MM.1S (cell line): ENCODE measurements around the gene DBN1.

Experiments
- DNase-seq: peaks from one replicate; pipeline ENCODE4 v3.0.0-alpha.2; 2015
- H2AFZ ChIP-seq: fragments of 300-600 bp; sonication (generic); 2 replicates; pipeline ENCODE4 v1.6.0; 2016; ENCODE audit warnings: antibody characterized with exemption, low read length
- H3F3A ChIP-seq: fragments of 300-600 bp; sonication (generic); 2 replicates; pipeline ENCODE4 v1.6.1; 2016; ENCODE audit warnings: mild to moderate bottlenecking, antibody characterized with exemption, low read length, moderate library complexity, mixed read lengths; ENCODE audit not compliant: insufficient read depth
- H3K27ac ChIP-seq: fragments of 300-600 bp; sonication (generic); 2 replicates; pipeline ENCODE4 v1.5.1; 2016; ENCODE audit warnings: mild to moderate bottlenecking, low read length
- H3K27me3 ChIP-seq: fragments of 300-600 bp; sonication (generic); replicated peaks from 2 replicates; pipeline ENCODE4 v1.6.0; 2016; ENCODE audit warnings: low read length; ENCODE audit not compliant: insufficient read depth
- H3K36me3 ChIP-seq: fragments of 300-600 bp; sonication (generic); replicated peaks from 2 replicates; pipeline ENCODE4 v1.6.1; 2016; ENCODE audit warnings: mild to moderate bottlenecking, low read length, mixed read lengths; ENCODE audit not compliant: insufficient read depth
- H3K4me1 ChIP-seq: fragments of 300-600 bp; sonication (generic); 2 replicates; pipeline ENCODE4 v1.6.1; 2016; ENCODE audit warnings: low read length, mixed read lengths
- H3K4me2 ChIP-seq: fragments of 300-600 bp; sonication (generic); 2 replicates; pipeline ENCODE4 v1.6.0; 2016; ENCODE audit warnings: low read depth, low read length
- H3K4me3 ChIP-seq: fragments of 300-600 bp; sonication (generic); 2 replicates; pipeline ENCODE4 v1.5.1; 2016; ENCODE audit warnings: low read length, mixed read lengths
- H3K79me2 ChIP-seq: fragments of 300-600 bp; sonication (generic); 2 replicates; pipeline ENCODE4 v1.6.1; 2016; ENCODE audit warnings: mixed run types, low read length, mixed read lengths
- H3K9ac ChIP-seq: fragments of 300-600 bp; sonication (generic); 2 replicates; pipeline ENCODE4 v1.6.1; 2016; ENCODE audit warnings: low read length, mixed read lengths
- H3K9me2 ChIP-seq: fragments of 300-600 bp; sonication (generic); replicated peaks from 2 replicates; pipeline ENCODE4 v1.6.1; 2016; ENCODE audit warnings: mild to moderate bottlenecking, low read length, mixed read lengths; ENCODE audit not compliant: insufficient read depth
- H3K9me3 ChIP-seq: fragments of 300-600 bp; sonication (generic); replicated peaks from 2 replicates; pipeline ENCODE4 v1.6.1; 2016; ENCODE audit warnings: mild to moderate bottlenecking, low read length, mixed read lengths; ENCODE audit not compliant: insufficient read depth
- H4K20me1 ChIP-seq: fragments of 300-600 bp; sonication (generic); 2 replicates; pipeline ENCODE4 v1.6.1; 2016; ENCODE audit warnings: mild to moderate bottlenecking, low read length, moderate library complexity, mixed read lengths; ENCODE audit not compliant: insufficient read depth
- CTCF ChIP-seq: fragments of 300-600 bp; sonication (generic); IDR thresholded peaks from 2 replicates; pipeline ENCODE4 v1.5.1; 2016; ENCODE audit warnings: antibody characterized with exemption, low read length, mixed read lengths
- EZH2 ChIP-seq: fragments of 300-600 bp; sonication (generic); optimal IDR thresholded peaks from 2 replicates; pipeline ENCODE3; 2017; ENCODE audit warnings: low read depth, mild to moderate bottlenecking, antibody characterized with exemption, low read length, mixed read lengths
- EZH2phosphoT487 ChIP-seq: fragments of 300-600 bp; sonication (generic); IDR thresholded peaks from 2 replicates; pipeline ENCODE4 v1.6.1; 2018; ENCODE audit warnings: antibody characterized with exemption, low read length

Gene DBN1

DNA sequence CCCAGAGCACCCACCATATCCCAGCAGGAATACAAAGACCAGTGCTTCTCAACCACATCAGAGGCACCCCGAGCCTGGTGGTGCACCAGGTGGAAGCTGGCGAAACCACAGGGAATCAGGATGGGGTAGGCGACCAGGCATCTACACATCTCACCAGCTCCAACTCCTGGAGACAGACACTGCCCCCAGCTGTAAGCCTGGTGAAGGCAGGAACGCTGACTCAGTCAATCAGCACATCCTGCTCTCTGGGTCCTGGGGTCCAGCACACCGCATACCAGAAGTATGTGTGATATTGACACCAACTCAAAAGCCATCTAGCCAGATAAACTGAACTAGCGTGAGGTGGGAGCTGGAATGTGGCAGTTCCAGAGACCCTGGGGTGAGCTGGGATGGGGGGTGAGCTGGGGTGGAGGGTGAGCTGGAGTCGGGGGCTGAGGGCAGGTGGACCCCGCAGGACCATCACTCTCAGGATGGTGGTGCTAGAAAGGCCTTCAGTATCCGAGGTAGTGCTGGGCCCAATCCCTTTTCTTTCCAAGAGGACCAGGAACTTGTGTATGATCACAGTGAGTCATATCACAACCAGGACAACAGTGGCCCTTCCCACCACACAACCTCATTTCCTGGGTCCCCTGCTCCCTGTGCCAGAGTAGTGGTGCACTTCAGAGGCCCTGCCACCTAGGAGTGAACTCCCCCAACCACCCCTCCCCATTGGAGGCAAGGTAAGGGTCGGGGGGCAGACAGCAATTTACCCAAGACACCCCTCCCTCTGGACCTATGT, 2.5 kb downstream of the DBN1 start:
- Histone ChIP-seq H4K20me1 (no peaks in the 10 kb centered on the region), H3K9me2 (no peaks in the 10 kb centered on the region), H3K79me2 (no peaks in the 10 kb centered on the region), H3K4me3 (no peak overlapping the region), H3K36me3 (no peaks in the 10 kb centered on the region), H3K9me3 (no peaks in the 10 kb centered on the region), H2AFZ (no peak overlapping the region), H3K27me3 (peaks cover 72% of the 10 kb centered on the region), H3K4me1 (no peaks in the 10 kb centered on the region), H3K27ac (no peak overlapping the region), H3K4me2 (no peak overlapping the region), H3K9ac (no peak overlapping the region), H3F3A (no peaks in the 10 kb centered on the region)
- TF ChIP-seq EZH2phosphoT487 (no peak), EZH2 (no peak), CTCF (no peak)
- DNase-seq = no peak

GRCh38 chr5:177469750-177470525, 3.5 kb downstream of the DBN1 start:
- no peaks in the 10 kb centered on the region for H3F3A ChIP-seq
- no peaks in the 10 kb centered on the region for H3K79me2 ChIP-seq
- H3K36me3 ChIP-seq = no peaks in the 10 kb centered on the region
- H4K20me1 ChIP-seq = no peaks in the 10 kb centered on the region
- H3K9me3 ChIP-seq = no peaks in the 10 kb centered on the region
- H3K9me2 ChIP-seq = no peaks in the 10 kb centered on the region
- peaks cover 80% of the 10 kb centered on the region for H3K27me3 ChIP-seq
- H3K4me3 ChIP-seq = no peak overlapping the region
- DNase-seq = no peak
- H3K27ac ChIP-seq = no peak overlapping the region
- no peak overlapping the region for H3K9ac ChIP-seq
- H2AFZ ChIP-seq = no peak overlapping the region
- H3K4me2 ChIP-seq = no peak overlapping the region
- no peak for TF ChIP-seq EZH2
- TF ChIP-seq CTCF = no peak
- no peak for TF ChIP-seq EZH2phosphoT487
- H3K4me1 ChIP-seq = no peaks in the 10 kb centered on the region

DNA sequence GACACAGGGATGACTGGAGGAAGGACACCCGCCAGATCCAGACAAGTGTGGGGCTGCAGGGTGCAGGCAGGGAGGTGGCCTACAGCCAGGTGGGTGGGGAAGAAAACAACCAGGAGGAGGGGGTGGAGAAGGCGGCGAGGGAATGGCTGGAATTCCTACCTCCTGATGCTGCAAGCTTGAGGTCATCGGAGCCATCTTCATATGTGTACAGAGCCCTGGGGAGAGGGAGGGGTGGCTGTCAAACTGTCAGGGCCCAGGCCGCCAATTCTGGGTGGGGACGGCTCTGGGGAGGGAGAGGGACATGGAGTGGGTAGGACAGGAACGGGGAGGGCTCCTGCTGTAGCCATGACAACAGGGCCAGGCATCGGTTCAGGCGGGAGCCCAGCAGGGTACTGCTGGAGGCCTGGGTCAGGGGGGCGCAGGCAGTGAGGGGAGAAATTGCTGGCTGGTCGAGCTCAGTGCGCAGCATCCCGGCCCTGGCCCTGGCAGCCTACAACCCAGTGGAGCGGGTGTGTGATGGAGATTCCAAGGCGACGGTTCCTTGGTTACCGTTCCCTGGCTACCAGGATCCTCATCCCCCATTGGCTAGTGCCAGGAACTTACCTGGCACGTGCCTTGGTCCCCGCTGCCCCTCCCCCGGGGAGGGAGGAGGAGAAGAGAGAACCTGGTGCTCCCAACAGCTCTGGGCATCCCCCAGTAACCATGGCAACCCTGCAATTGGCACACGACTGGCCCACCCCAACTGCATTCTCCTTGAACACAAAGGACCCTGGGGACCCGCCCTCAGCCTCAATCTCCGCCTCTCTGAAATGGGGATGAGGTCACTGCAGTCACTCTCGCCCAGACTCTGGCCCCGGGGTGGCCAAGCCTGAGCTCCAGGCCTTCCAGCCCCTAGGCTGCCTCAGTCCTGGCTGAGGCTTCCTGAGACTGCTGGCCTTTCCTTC, 4.5 kb downstream of the DBN1 start:
- no peak overlapping the region for H3K4me2 ChIP-seq
- no peaks in the 10 kb centered on the region for H3K79me2 ChIP-seq
- no peak overlapping the region for H2AFZ ChIP-seq
- no peak overlapping the region for H3K4me3 ChIP-seq
- no peaks in the 10 kb centered on the region for H3K4me1 ChIP-seq
- H3K36me3 ChIP-seq = no peaks in the 10 kb centered on the region
- no peak overlapping the region for H3K27ac ChIP-seq
- no peaks in the 10 kb centered on the region for H3F3A ChIP-seq
- no peaks in the 10 kb centered on the region for H3K9me3 ChIP-seq
- DNase-seq = no peak
- H3K27me3 ChIP-seq = peaks cover 71% of the 10 kb centered on the region
- H3K9ac ChIP-seq = no peak overlapping the region
- H3K9me2 ChIP-seq = no peaks in the 10 kb centered on the region
- TF ChIP-seq EZH2 (no peak), EZH2phosphoT487 (no peak), CTCF (no peak)
- H4K20me1 ChIP-seq = no peaks in the 10 kb centered on the region
